HepG2 (cell line): ENCODE results near the gene CPO. TPM values are rescaled to one million over a fixed set of nuclear protein-coding genes. Genes with fewer than 3 reads are reported as not detected.
"Not testable (repeated sequence)": the region's sequence is repeated elsewhere in the genome, so short reads cannot be mapped to it uniquely, and the experiment has no call there.

Experiments
- ATAC-seq: fragments of 200-7000 bp; cut with Tn5 transposase; 3 replicates; pipeline ENCODE4 v1.9.1; 2020; ENCODE audit warnings: mild to moderate bottlenecking, moderate library complexity
- BruUV-seq: library from RNA; stranded (reverse); fragments of 400-500 nt; replicated peaks from 2 replicates; lab custom pipeline; 2021; lab: Mats Ljungman, UMichigan
- CTCF ChIA-PET: fragments of 300-600 bp; formaldehyde crosslinking; extraction: SDS; loops from one replicate; lab custom pipeline; 2021; ENCODE audit warnings: low total read pairs, inconsistent platforms, low intra/inter-chr PET ratio; lab: Yijun Ruan, JAX
- POLR2A ChIA-PET: fragments of 350-600 bp; sonication (Branson Sonifier 250); formaldehyde crosslinking; loops from one replicate; lab custom pipeline; 2020; ENCODE audit warnings: antibody characterized with exemption, inconsistent platforms; lab: Yijun Ruan, JAX
- DNase-seq: peaks from one replicate; pipeline ENCODE4 v3.0.0-alpha.2; 2015; ENCODE audit warnings: low spot score
- FAIRE-seq: peaks from 3 replicates; lab custom pipeline; 2011; peaks lifted over from hg19 to GRCh38; lab: Jason Lieb, UNC
- H2AFZ ChIP-seq: one replicate; pipeline ENCODE4 v1.6.1; 2011; ENCODE audit warnings: low read length, inconsistent platforms
- H3K27ac ChIP-seq: fragments of 300-600 bp; 3 replicates; pipeline ENCODE4 v1.8.0; 2011; ENCODE audit warnings: mixed run types, mild to moderate bottlenecking, mixed read lengths, low read length, inconsistent platforms; ENCODE audit not compliant: insufficient read depth; ENCODE audit errors: extremely low read length
- H3K27me3 ChIP-seq, 2 experiments: fragments of 200-600 bp in 1 of 2; 2 replicates in 1 of 2; 3 replicates in 1 of 2; pipeline versions ENCODE4 v1.6.0 to v1.8.0; 2011; ENCODE audit warnings: low read length in 2 of 2, mild to moderate bottlenecking in 2 of 2, moderate library complexity in 2 of 2, inconsistent platforms in 1 of 2; ENCODE audit not compliant: insufficient read depth in 2 of 2, control insufficient read depth in 1 of 2
- H3K36me3 ChIP-seq, 2 experiments: fragments of 200-600 bp in 1 of 2; replicated peaks in 1 of 2; 2 replicates in 1 of 2; 3 replicates in 1 of 2; pipeline versions ENCODE4 v1.5.1 to v1.8.0; 2011; ENCODE audit warnings: low read length in 2 of 2, inconsistent platforms in 1 of 2; ENCODE audit not compliant: insufficient read depth in 2 of 2, control insufficient read depth in 1 of 2
- H3K4me1 ChIP-seq: 2 replicates; pipeline ENCODE4 v1.5.1; 2012; ENCODE audit warnings: low read length, inconsistent platforms; ENCODE audit not compliant: insufficient read depth
- H3K4me2 ChIP-seq: 2 replicates; pipeline ENCODE4 v1.6.0; 2011; ENCODE audit warnings: low read depth, low read length, inconsistent platforms
- H3K4me3 ChIP-seq, 3 experiments: fragments of 200-600 bp in 1 of 3; sonication (generic), shearing (Covaris generic) in 1 of 3; replicated peaks in 1 of 3; 2 replicates each; pipeline ENCODE4 v1.5.1; 2011 to 2016; ENCODE audit warnings: low read length in 3 of 3, inconsistent platforms in 2 of 3, low read depth in 2 of 3, mild to moderate bottlenecking in 2 of 3, control low read depth in 1 of 3, mixed read lengths in 1 of 3; ENCODE audit not compliant: insufficient read depth in 1 of 3
- H3K79me2 ChIP-seq: one replicate; pipeline ENCODE4 v1.6.1; 2011; ENCODE audit warnings: low read length, inconsistent platforms; ENCODE audit not compliant: insufficient read depth
- H3K9ac ChIP-seq: 2 replicates; pipeline ENCODE4 v1.6.0; 2011; ENCODE audit warnings: mild to moderate bottlenecking, low read depth, low read length, inconsistent platforms; ENCODE audit not compliant: insufficient read depth
- H3K9me3 ChIP-seq: 2 replicates; pipeline ENCODE4 v1.5.1; 2012; ENCODE audit warnings: mild to moderate bottlenecking, low read length
- H4K20me1 ChIP-seq: 2 replicates; pipeline ENCODE4 v1.6.0; 2011; ENCODE audit warnings: inconsistent platforms, mild to moderate bottlenecking, low read length, moderate library complexity; ENCODE audit not compliant: insufficient read depth
- FOXP1 ChIP-seq, 2 experiments: fragments of 450-650 bp in 1 of 2; IDR thresholded peaks; 2 replicates each; pipeline ENCODE4 v1.6.1; 2017 to 2018; ENCODE audit warnings: antibody characterized with exemption in 1 of 2
- KAT7 ChIP-seq: IDR thresholded peaks from 2 replicates; pipeline ENCODE4 v1.6.1; 2018; ENCODE audit warnings: borderline replicate concordance, missing compliant biosample characterization
- MAFK ChIP-seq, 2 experiments: IDR thresholded peaks in 1 of 2; conservative IDR thresholded peaks in 1 of 2; 2 replicates each; pipeline ENCODE4 v1.6.1; 2011; ENCODE audit warnings: improper control_type of control experiment in 2 of 2, low read length in 2 of 2
- NR3C1 ChIP-seq: sonication (generic); formaldehyde crosslinking; IDR thresholded peaks from 2 replicates; pipeline ENCODE4 v1.4.0; 2020; ENCODE audit warnings: missing genetic modification reagents
- PCBP1 ChIP-seq: fragments of 200-400 bp; formaldehyde crosslinking; IDR thresholded peaks from 2 replicates; pipeline ENCODE4 v1.6.1; 2017; ENCODE audit warnings: mild to moderate bottlenecking, low read depth, low read length, borderline replicate concordance
- ZNF616 ChIP-seq: sonication (generic); formaldehyde crosslinking; IDR thresholded peaks from 2 replicates; pipeline ENCODE4 v1.5.0; 2020; ENCODE audit warnings: low read depth, mild to moderate bottlenecking, missing genetic modification reagents
- WGBS: methylation state at CpG from one replicate; pipeline ENCODE4 v1.1.6; 2017; ENCODE audit warnings: low lambda C conversion rate; 5-methylcytosine and 5-hydroxymethylcytosine counted together
- in situ Hi-C: cut with HindIII; loops from 2 replicates; pipeline ENCODE4 v1.10.0; 2017; ENCODE audit warnings: low pct_unique_long_range_greater_than_20kb; ENCODE audit not compliant: extremely low pct_ligation_motif_present
- intact Hi-C: fragments of 100-400 bp; cut with micrococcal nuclease; formaldehyde crosslinking; loops from one replicate; pipeline ENCODE4 v1.10.0; 2022; ENCODE audit not compliant: unreplicated experiment
- polyA plus RNA-seq, 8 experiments: library from polyadenylated mRNA; depleted of rRNA in 3 of 8; stranded (reverse) in 7 of 8; unstranded in 1 of 8; fragments of >200 nt; fragmentation: Illumina TruSeq in 4 of 8; extraction: Trizol in 4 of 8; gene quantifications; 2 replicates each; pipeline versions ENCODE4 v1.2.1 to v1.2.3, GENCODE V29; 2011 to 2016; ENCODE audit warnings: low read depth in 4 of 8, missing spikeins in 1 of 8, mixed read lengths in 1 of 8; ENCODE audit not compliant: insufficient read depth in 1 of 8
- total RNA-seq, 5 experiments: library from RNA; depleted of rRNA; stranded (reverse); fragments of >200 nt; fragmentation: Illumina TruSeq; extraction: Trizol; gene quantifications; 2 replicates each; pipeline ENCODE4 v1.2.3, GENCODE V29; 2016; ENCODE audit warnings: low read depth in 1 of 5

Gene CPO
- total and polyA plus RNA-seq, 2 of the 13 experiments (the other 11 are each of a cell fraction or from before 2014, with no cell fraction given) = 0.07 TPM; not detected in 1

DNA sequence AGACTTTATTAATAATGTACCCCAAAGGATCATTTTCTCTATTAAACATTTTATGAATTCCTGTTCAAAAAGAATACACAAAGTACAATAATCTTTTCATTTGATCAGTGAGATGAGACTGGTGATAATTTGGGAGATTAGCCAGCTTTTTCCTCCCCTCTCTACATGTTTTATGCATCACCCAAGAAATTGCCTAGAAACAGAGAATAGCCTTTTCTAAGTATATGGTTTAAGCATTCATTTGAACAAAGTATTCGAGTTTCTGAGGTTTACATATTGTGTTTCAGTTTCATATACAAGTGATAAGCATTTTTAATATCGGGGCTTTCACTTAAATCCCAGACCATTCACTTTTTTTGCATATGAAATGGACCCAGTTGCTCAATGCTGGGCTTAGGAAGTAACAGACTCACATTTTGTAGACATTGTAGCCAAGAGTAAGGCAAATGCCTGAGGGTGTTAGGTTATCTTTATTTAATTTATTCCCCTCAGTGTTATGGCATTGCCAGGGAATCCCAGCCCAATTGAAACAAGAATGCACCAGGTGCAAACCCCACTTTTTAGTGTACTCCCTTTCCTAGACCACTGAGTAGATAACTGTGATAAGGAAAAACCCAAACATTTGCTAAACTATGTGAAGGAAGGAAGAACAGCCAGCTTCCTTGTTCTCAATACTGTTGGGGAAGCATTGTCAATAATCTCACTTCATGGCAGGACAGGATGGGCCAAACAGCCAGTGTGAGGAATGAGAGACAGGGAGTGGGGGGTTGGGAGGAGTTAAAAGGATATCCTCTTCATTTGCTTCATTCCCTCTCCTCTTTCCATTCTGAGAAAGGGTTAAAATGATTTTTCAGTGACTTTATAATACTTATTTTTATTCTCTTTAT, 3.5 kb downstream of the CPO start (continued):
- TF ChIP-seq FOXP1 (IDR thresholded peaks at IDR 0.05) (no peak), FOXP1 (CRISPR knock-in tag; IDR thresholded peaks at IDR 0.05) (no peak), KAT7 (CRISPR knock-in tag) (no peak)
- TF ChIP-seq, all 625 proteins: peak for 0

DNA sequence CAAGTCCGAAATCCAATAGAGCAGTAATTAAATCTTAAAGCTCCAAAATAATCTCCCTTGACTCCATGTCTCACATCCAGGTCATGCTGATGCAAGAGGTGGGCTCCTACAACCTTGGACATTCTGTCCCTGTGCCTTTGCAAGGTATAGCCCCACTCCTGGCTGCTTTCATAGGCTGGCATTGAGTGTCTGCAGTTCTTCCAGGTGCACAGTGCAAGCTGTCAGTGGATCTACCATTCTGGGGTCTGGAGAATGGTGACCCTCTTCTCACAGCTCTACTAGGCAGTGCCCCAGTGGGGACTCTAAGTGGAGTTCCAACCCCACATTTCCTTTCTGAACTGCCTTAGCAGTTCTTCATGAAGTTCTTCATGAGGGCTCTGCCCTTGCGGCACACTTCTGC, 14.1 kb downstream of the CPO start:
- H3K27ac ChIP-seq, H3K36me3 ChIP-seq, DNase-seq, BruUV-seq, H3K4me3 ChIP-seq, H3K4me2 ChIP-seq, H4K20me1 ChIP-seq, POLR2A ChIA-PET, ATAC-seq, H3K27me3 ChIP-seq, in situ Hi-C loops, FAIRE-seq, H3K9ac ChIP-seq, H2AFZ ChIP-seq, CTCF ChIA-PET, H3K4me1 ChIP-seq, H3K79me2 ChIP-seq, intact Hi-C loops: not testable (repeated sequence)
- H3K9me3 ChIP-seq = peaks cover 16% of the 10 kb centered on the region
- WGBS = 53% methylated on average over 2 of the region's 2 CpGs

DNA sequence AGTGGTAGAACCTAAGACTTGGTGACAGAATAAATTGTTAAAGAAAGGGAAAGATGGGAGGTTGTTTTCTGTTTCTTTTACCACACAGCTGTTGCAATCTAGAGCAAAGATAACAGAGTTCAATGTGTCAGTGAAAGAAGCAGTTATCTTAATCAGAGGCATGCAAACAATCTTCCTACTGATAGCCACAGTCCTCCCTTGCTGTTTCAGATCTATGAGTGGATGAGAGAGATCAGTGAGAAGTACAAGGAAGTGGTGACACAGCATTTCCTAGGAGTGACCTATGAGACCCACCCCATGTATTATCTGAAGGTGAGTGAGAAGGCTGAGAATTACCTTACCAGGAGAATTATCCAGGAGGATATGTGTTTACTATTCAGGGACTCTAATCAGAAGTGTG, 15.9 kb downstream of the CPO start:
- FAIRE-seq = no peak
- Histone ChIP-seq H3K9ac (no peak overlapping the region), H3K4me3 (no peak overlapping the region)
- CTCF ChIA-PET = no interaction called here
- no peak for TF ChIP-seq NR3C1
- TF ChIP-seq PCBP1 = no peak
- TF ChIP-seq ZNF616 (CRISPR knock-in tag) = no peak
- TF ChIP-seq MAFK (conservative IDR thresholded peaks at IDR 0.05 in 1 of 2, IDR thresholded peaks at IDR 0.05 in 1 of 2; ENCODE audit: low read length in 2 of 2) = peak in 1 of 2 experiments; percentile 22; a peak in 1 of 4 replicates
- TF ChIP-seq, all 625 proteins: peak for 1
- ATAC-seq (peak; percentile 44; the same call in 1 of the 3 replicates), DNase-seq (no peak)
- no TSS peak for BruUV-seq
- Histone ChIP-seq H4K20me1 (no peaks in the 10 kb centered on the region), H3K9me3 (peaks cover 16% of the 10 kb centered on the region), H2AFZ (no peak overlapping the region), H3K4me1 (no peaks in the 10 kb centered on the region), H3K79me2 (no peaks in the 10 kb centered on the region), H3K36me3 (no peaks in the 10 kb centered on the region), H3K27ac (no peak overlapping the region), H3K27me3 (peaks cover 0 to 3% of the 10 kb centered on the region in 2 experiments; a peak in 1 of 5 replicates), H3K4me2 (no peak overlapping the region)
- intact Hi-C loops = no loop called here
- POLR2A ChIA-PET = no interaction called here
- in situ Hi-C loops = no loop called here
